Measurements from ENCODE around the gene CNOT6L.

GRCh38 chr4:77745792-77746191 is 73.4 kb downstream of the CNOT6L start:
- no peak for TF ChIP-seq CTCF (conservative IDR thresholded peaks at IDR 0.05 in 1 of 2, IDR thresholded peaks at IDR 0.05 in 1 of 2; ENCODE audit: low read depth in 1 of 2, low read length in 2 of 2)
- no peak for TF ChIP-seq EZH2 (IDR thresholded peaks at IDR 0.05; ENCODE audit: low read length, missing control alignments)
